Ovary (tissue), 3 donors: ENCODE results near the gene ALDOA.

Experiments
- EP300 ChIP-seq: sonication (generic); formaldehyde crosslinking; IDR thresholded peaks from one replicate; pipeline ENCODE4 v1.6.1; 2017; ENCODE audit warnings: antibody characterized with exemption
- TF ChIP-seq, protein P1 (sequence below), 3 donors: fragments of 450-650 bp in 2 of 3; fragments of 200-600 bp in 1 of 3; IDR thresholded peaks; one replicate each; pipeline versions ENCODE4 v1.5.1 to v1.8.0; 2016 to 2022; ENCODE audit warnings: antibody characterized with exemption in 3 of 3, mild to moderate bottlenecking in 1 of 3
- donor health status: DM: no; HTN: no; CAD: no.

DNA sequence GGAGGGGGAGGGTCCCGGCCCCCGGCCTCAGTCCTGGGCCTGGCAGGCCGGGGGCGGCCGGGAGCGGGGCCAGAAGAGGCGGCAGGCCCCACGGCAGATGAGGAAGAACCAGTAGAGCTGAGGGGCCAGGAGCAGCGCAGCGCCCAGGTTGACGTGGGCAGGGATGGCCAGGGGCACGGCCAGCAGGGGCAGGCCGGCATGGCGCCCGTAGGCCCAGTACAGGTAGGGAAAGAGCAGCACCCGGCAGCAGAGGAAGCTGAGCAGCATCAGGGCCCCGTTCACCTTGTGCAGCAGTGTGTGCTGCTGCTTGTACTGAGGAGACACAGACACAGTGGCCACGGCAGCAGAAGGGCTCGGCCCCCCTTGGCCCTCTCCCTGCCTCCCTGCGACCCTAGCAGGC lies 40.4 kb upstream of the ALDOA start:
- TF ChIP-seq, protein P1, sequence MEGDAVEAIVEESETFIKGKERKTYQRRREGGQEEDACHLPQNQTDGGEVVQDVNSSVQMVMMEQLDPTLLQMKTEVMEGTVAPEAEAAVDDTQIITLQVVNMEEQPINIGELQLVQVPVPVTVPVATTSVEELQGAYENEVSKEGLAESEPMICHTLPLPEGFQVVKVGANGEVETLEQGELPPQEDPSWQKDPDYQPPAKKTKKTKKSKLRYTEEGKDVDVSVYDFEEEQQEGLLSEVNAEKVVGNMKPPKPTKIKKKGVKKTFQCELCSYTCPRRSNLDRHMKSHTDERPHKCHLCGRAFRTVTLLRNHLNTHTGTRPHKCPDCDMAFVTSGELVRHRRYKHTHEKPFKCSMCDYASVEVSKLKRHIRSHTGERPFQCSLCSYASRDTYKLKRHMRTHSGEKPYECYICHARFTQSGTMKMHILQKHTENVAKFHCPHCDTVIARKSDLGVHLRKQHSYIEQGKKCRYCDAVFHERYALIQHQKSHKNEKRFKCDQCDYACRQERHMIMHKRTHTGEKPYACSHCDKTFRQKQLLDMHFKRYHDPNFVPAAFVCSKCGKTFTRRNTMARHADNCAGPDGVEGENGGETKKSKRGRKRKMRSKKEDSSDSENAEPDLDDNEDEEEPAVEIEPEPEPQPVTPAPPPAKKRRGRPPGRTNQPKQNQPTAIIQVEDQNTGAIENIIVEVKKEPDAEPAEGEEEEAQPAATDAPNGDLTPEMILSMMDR (IDR thresholded peaks at IDR 0.05), result no peak
- TF ChIP-seq EP300, result no peak
